Osteocyte (in vitro differentiated cells): Measurements from ENCODE around the gene UBASH3B. TPM values are rescaled to one million over a fixed set of nuclear protein-coding genes. Genes with fewer than 3 reads are reported as not detected.

Experiments
- DNase-seq: peaks from one replicate; pipeline ENCODE4 v3.0.0; 2021; ENCODE audit warnings: mixed read lengths; ENCODE audit not compliant: unreplicated experiment; ENCODE audit errors: extremely low spot score
- H3K27ac Mint-ChIP-seq: one replicate; pipeline ENCODE4 v1.8.0; 2021; ENCODE audit warnings: mild to moderate bottlenecking, mixed read lengths; ENCODE audit not compliant: unreplicated experiment
- H3K27me3 Mint-ChIP-seq: one replicate; pipeline ENCODE4 v1.8.0; 2021; ENCODE audit warnings: mixed read lengths; ENCODE audit not compliant: unreplicated experiment
- H3K36me3 Mint-ChIP-seq: one replicate; pipeline ENCODE4 v1.8.0; 2021; ENCODE audit warnings: mixed read lengths; ENCODE audit not compliant: unreplicated experiment
- H3K4me1 Mint-ChIP-seq: one replicate; pipeline ENCODE4 v1.8.0; 2021; ENCODE audit warnings: mixed read lengths; ENCODE audit not compliant: unreplicated experiment
- H3K4me3 Mint-ChIP-seq: one replicate; pipeline ENCODE4 v1.8.0; 2021; ENCODE audit warnings: mild to moderate bottlenecking, moderate library complexity, mixed read lengths; ENCODE audit not compliant: unreplicated experiment
- H3K9me3 Mint-ChIP-seq: one replicate; pipeline ENCODE4 v1.8.0; 2021; ENCODE audit warnings: mixed read lengths; ENCODE audit not compliant: unreplicated experiment
- CTCF ChIP-seq: fragments of 200-600 bp; sonication (generic); IDR thresholded peaks from 2 replicates; pipeline ENCODE4 v1.5.0; 2021; ENCODE audit warnings: antibody characterized with exemption, mild to moderate bottlenecking, moderate library complexity
- total RNA-seq: library from RNA; stranded (reverse); gene quantifications from 2 replicates; pipeline ENCODE4 v1.2.1, GENCODE V29; 2021

Gene UBASH3B
- total RNA-seq, 1 donor from 2014 or later, result 43.5 TPM

- H3K36me3 Mint-ChIP-seq, result no peaks in the 10 kb centered on the region
- no peaks in the 10 kb centered on the region for H3K9me3 Mint-ChIP-seq
- no peaks in the 10 kb centered on the region for H3K27me3 Mint-ChIP-seq
- H3K4me1 Mint-ChIP-seq, result peaks cover 42% of the 10 kb centered on the region
- no peak for DNase-seq
- peak overlapping the region; percentile 68 for H3K27ac Mint-ChIP-seq
- H3K4me3 Mint-ChIP-seq, result no peak overlapping the region
- no peak for TF ChIP-seq CTCF
These were observed 77.1 kb downstream of the UBASH3B start for GRCh38 chr11:122732342-122733315.

- H3K4me3 Mint-ChIP-seq, result no peak overlapping the region
- no peaks in the 10 kb centered on the region for H3K36me3 Mint-ChIP-seq
- DNase-seq, result no peak
- H3K27me3 Mint-ChIP-seq, result no peaks in the 10 kb centered on the region
- H3K27ac Mint-ChIP-seq, result peak overlapping the region; percentile 68
- no peak for TF ChIP-seq CTCF
- H3K4me1 Mint-ChIP-seq, result peaks cover 38% of the 10 kb centered on the region
- H3K9me3 Mint-ChIP-seq, result no peaks in the 10 kb centered on the region
These were observed 77.8 kb downstream of the UBASH3B start for GRCh38 chr11:122733318-122733717.

- Mint-ChIP-seq H3K36me3 (no peaks in the 10 kb centered on the region), H3K9me3 (no peaks in the 10 kb centered on the region), H3K4me1 (peaks cover 36% of the 10 kb centered on the region), H3K27ac (peak overlapping the region; percentile 19), H3K27me3 (no peaks in the 10 kb centered on the region), H3K4me3 (no peak overlapping the region)
- DNase-seq, result no peak
- TF ChIP-seq CTCF, result no peak
These were observed 79.5 kb downstream of the UBASH3B start for GRCh38 chr11:122734848-122735496.

- DNase-seq, result no peak
- no peaks in the 10 kb centered on the region for H3K9me3 Mint-ChIP-seq
- H3K36me3 Mint-ChIP-seq, result no peaks in the 10 kb centered on the region
- H3K4me1 Mint-ChIP-seq, result peaks cover 34% of the 10 kb centered on the region
- H3K27ac Mint-ChIP-seq, result no peak overlapping the region
- TF ChIP-seq CTCF, result no peak
- no peak overlapping the region for H3K4me3 Mint-ChIP-seq
- no peaks in the 10 kb centered on the region for H3K27me3 Mint-ChIP-seq
These were observed 82.6 kb downstream of the UBASH3B start for GRCh38 chr11:122737951-122738693.
